Fibroblast of the aortic adventitia (primary cell): ENCODE results near the gene DACT1. TPM values are rescaled to one million over a fixed set of nuclear protein-coding genes. Genes with fewer than 3 reads are reported as not detected.
"Not testable (repeated sequence)": the region's sequence is repeated elsewhere in the genome, so short reads cannot be mapped to it uniquely, and the experiment has no call there.

Experiments
- DNase-seq: peaks from one replicate; pipeline ENCODE4 v3.0.0-alpha.2; 2010; ENCODE audit warnings: low read depth
- H3K4me3 ChIP-seq: 2 replicates; pipeline ENCODE4 v1.5.1; 2011; ENCODE audit warnings: low read depth, mild to moderate bottlenecking, control low read depth, low read length, moderate library complexity
- total RNA-seq: library from RNA; depleted of rRNA; stranded (reverse); fragments of >200 nt; gene quantifications from 2 replicates; pipeline ENCODE4 v1.2.3, GENCODE V29; 2012; ENCODE audit warnings: low replicate concordance
- TF ChIP-seq, protein P1 (sequence below): IDR thresholded peaks from 2 replicates; pipeline ENCODE4 v1.5.1; 2011; ENCODE audit warnings: mild to moderate bottlenecking, low read length, control low read depth, inconsistent platforms; ENCODE audit not compliant: insufficient read depth

Gene DACT1
- 13.6 and 23.0 TPM in 2 replicates for total RNA-seq

DNA sequence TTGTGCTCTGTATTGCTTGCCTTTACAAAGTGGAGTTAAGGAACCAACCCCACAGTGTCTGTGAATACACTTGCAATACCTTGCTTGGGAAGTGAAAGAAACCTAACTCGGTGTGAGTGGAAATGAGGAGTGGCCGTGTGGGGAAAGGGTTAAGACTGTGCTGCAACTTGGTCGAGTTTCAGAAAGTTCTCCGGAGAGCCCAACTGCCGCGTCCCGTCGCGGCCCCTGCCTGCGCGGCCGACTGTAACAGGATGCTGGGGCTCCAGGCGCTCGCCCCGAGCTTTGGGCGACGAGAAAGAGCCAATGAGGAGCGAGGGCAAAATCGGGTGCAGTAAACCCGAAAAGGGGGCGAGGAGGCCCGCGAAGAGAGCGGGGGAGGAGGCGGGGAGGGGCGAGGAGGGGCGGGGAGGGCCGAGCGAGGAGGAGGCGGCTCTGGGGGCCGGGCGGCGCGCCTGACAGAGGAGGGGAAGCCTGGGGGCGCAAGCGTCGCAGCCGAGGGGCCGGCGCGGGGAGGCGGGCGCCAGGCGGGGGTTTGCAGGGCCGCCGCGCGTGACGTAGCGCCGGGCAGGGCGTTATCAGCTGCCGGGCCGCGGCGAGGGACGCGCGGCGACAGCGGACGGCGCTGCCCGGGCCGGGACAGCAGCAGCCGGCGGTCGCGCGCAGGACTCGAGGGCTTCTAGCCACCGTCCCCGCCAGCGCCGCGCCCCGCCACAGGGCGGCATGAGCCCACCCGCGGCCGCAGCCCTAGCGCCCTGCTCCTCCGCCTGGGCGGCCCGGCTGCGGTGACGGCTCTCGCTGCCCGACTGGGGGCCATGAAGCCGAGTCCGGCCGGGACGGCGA lies at the start of gene DACT1:
DACT1 (plus strand) TSS at position 572 of the 840 bp plus-strand sequence; CDS start at position 813, 241 bp downstream.
- TF ChIP-seq, protein P1, sequence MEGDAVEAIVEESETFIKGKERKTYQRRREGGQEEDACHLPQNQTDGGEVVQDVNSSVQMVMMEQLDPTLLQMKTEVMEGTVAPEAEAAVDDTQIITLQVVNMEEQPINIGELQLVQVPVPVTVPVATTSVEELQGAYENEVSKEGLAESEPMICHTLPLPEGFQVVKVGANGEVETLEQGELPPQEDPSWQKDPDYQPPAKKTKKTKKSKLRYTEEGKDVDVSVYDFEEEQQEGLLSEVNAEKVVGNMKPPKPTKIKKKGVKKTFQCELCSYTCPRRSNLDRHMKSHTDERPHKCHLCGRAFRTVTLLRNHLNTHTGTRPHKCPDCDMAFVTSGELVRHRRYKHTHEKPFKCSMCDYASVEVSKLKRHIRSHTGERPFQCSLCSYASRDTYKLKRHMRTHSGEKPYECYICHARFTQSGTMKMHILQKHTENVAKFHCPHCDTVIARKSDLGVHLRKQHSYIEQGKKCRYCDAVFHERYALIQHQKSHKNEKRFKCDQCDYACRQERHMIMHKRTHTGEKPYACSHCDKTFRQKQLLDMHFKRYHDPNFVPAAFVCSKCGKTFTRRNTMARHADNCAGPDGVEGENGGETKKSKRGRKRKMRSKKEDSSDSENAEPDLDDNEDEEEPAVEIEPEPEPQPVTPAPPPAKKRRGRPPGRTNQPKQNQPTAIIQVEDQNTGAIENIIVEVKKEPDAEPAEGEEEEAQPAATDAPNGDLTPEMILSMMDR = no peak
- peak within 1 kb of the TSS; percentile 86 for H3K4me3 ChIP-seq
- DNase-seq = peak; percentile 88

GRCh38 chr14:58588321-58588720 lies 49.4 kb upstream of the DACT1 start:
- DNase-seq, H3K4me3 ChIP-seq: not testable (repeated sequence)

- H3K4me3 ChIP-seq = no peak overlapping the region
- DNase-seq = no peak
- TF ChIP-seq, protein P1 = no peak
Observed at GRCh38 chr14:58593977-58594376, 43.8 kb upstream of the DACT1 start.

- TF ChIP-seq, protein P1 = no peak
- no peak for DNase-seq
Observed at GRCh38 chr14:58597041-58597440, 40.7 kb upstream of the DACT1 start.

GRCh38 chr14:58598028-58598803 lies 39.5 kb upstream of the DACT1 start:
- H3K4me3 ChIP-seq = no peak overlapping the region
- TF ChIP-seq, protein P1 = no peak
- DNase-seq = no peak

More at GRCh38 chr14:58597041-58597440, 40.7 kb upstream of the DACT1 start:
- H3K4me3 ChIP-seq = no peak overlapping the region

- no peak overlapping the region for H3K4me3 ChIP-seq
- TF ChIP-seq, protein P1 = no peak
- no peak for DNase-seq
Observed at GRCh38 chr14:58598804-58599525, 38.8 kb upstream of the DACT1 start.
